ENCODE data around the gene STARD3NL. TPM values are rescaled to one million over a fixed set of nuclear protein-coding genes. Genes with fewer than 3 reads are reported as not detected.

Gene STARD3NL
- 16.3 and 17.6 TPM in 2 replicates for total RNA-seq (2014; rRNA removed; shearing (Covaris generic))
- total RNA-seq (2022), result 19.8 and 21.7 TPM in 2 replicates
- Bru-seq, nascent RNA, result percentile 69 among the genes with signal in this experiment
- percentile 47 among the genes with signal in this experiment for BruChase-seq, experiment 1, labeled RNA remaining after a 6-hour chase
- BruChase-seq, experiment 2, labeled RNA remaining after a 2-hour chase, result percentile 55 among the genes with signal in this experiment
- long read RNA-seq, transcript STARD3NL-204 (8 exons, 1,341 nt), result minor isoform, 6 of 53 reads
- long read RNA-seq, transcript STARD3NL-201 (9 exons, 1,728 nt), result major isoform, 30 of 53 reads
- long read RNA-seq, partial matches to known transcripts, result 5 of 53 reads
- long read RNA-seq, other reads (novel, unspliced or antisense), result 9 of 53 reads

- Histone ChIP-seq H3K4me1 (ENCODE audit: insufficient read depth, low read length, poor library complexity, severe bottlenecking) (peaks cover 11% of the 10 kb centered on the region), H3K36me3 (ENCODE audit: insufficient read depth, low read length) (no peaks in the 10 kb centered on the region), H3K4me3 (ENCODE audit: low read depth, low read length, poor library complexity, severe bottlenecking) (peak within 1 kb of the TSS; percentile 96), H4K20me1 (ENCODE audit: insufficient read depth, low read length) (no peaks in the 10 kb centered on the region), H3K4me2 (ENCODE audit: low read length) (peak within 1 kb of the TSS; percentile 92), H2AFZ (ENCODE audit: low read length) (peak within 1 kb of the TSS; percentile 100), H3K9me3 (ENCODE audit: low read length) (no peaks in the 10 kb centered on the region; the same call in 1 of the 2 replicates), H3K27ac (ENCODE audit: low read depth, low read length, poor library complexity, severe bottlenecking) (no peak within 1 kb of the TSS), H3K79me2 (ENCODE audit: insufficient read depth, low read depth, low read length) (peaks cover 22% of the 10 kb centered on the region; the same call in 1 of the 2 replicates), H3K9me2 (ENCODE audit: insufficient read depth, low read length) (no peaks in the 10 kb centered on the region; the same call in 1 of the 2 replicates)
- intact Hi-C loops (cut with micrococcal nuclease; ENCODE audit: unreplicated experiment), result loop anchor here (5.0 kb wide), 1 partner anchor 154 kb away; no protein-coding TSS in a partner anchor
- POLR2A ChIA-PET, result interaction anchor here (0.8 to 1.4 kb wide), 5 partner anchors 10 to 49 kb away, joined by 3 to 7 read pairs (median 3); no protein-coding TSS in a partner anchor
- CTCF ChIA-PET (ENCODE audit: unreplicated experiment), result interaction anchor here (0.8 to 1.6 kb wide), 2 partner anchors 38 to 157 kb away, joined by 3 to 4 read pairs; no protein-coding TSS in a partner anchor
- DNase-seq (ENCODE audit: low spot score), result peak; percentile 100
- BruUV-seq (replicated peaks), result no TSS peak
- TF ChIP-seq, protein P1, sequence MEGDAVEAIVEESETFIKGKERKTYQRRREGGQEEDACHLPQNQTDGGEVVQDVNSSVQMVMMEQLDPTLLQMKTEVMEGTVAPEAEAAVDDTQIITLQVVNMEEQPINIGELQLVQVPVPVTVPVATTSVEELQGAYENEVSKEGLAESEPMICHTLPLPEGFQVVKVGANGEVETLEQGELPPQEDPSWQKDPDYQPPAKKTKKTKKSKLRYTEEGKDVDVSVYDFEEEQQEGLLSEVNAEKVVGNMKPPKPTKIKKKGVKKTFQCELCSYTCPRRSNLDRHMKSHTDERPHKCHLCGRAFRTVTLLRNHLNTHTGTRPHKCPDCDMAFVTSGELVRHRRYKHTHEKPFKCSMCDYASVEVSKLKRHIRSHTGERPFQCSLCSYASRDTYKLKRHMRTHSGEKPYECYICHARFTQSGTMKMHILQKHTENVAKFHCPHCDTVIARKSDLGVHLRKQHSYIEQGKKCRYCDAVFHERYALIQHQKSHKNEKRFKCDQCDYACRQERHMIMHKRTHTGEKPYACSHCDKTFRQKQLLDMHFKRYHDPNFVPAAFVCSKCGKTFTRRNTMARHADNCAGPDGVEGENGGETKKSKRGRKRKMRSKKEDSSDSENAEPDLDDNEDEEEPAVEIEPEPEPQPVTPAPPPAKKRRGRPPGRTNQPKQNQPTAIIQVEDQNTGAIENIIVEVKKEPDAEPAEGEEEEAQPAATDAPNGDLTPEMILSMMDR (conservative IDR thresholded peaks at IDR 0.05; ENCODE audit: low read length), result no peak
- no peak for TF ChIP-seq EZH2phosphoT487 (IDR thresholded peaks at IDR 0.05; ENCODE audit: borderline replicate concordance, low read depth, low read length)
Measured at GRCh38 chr7:38178004-38178694, at the start of gene STARD3NL. Gene STARD3NL, plus strand, starts transcription at chr7:38178245. Its CDS starts 29,260 bp downstream, at chr7:38207505.

DNA sequence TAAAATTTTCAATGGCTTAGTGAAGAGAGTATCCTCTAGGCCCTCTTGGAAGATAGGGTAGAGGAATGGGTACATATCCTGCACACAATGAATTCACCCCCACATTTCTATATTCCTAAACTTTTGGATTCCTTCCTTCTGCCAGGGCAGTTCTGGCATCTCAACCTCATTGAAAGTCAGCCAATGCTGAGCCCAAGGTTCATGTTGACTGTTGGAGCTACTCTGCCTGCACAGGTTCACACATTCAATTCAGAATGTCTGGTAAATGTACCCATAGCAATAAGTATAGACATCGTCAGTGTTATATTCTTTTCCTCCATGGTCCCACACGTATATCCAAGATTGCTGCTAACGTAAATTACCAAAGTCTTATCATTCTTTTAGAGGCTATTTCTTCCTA lies 48.9 kb upstream of the STARD3NL start:
- intact Hi-C loops (cut with micrococcal nuclease; ENCODE audit: unreplicated experiment), result no loop called here
- Histone ChIP-seq H3K36me3 (ENCODE audit: insufficient read depth, low read length) (no peaks in the 10 kb centered on the region), H3K79me2 (ENCODE audit: insufficient read depth, low read depth, low read length) (no peaks in the 10 kb centered on the region), H3K4me2 (ENCODE audit: low read length) (no peak overlapping the region), H3K4me1 (ENCODE audit: insufficient read depth, low read length, poor library complexity, severe bottlenecking) (no peaks in the 10 kb centered on the region), H3K27ac (ENCODE audit: low read depth, low read length, poor library complexity, severe bottlenecking) (no peak overlapping the region), H3K9me2 (ENCODE audit: insufficient read depth, low read length) (no peaks in the 10 kb centered on the region), H3K9me3 (ENCODE audit: low read length) (no peaks in the 10 kb centered on the region), H4K20me1 (ENCODE audit: insufficient read depth, low read length) (no peaks in the 10 kb centered on the region), H3K4me3 (ENCODE audit: low read depth, low read length, poor library complexity, severe bottlenecking) (no peak overlapping the region), H2AFZ (ENCODE audit: low read length) (no peak overlapping the region)
- POLR2A ChIA-PET, result no interaction called here
- CTCF ChIA-PET (ENCODE audit: unreplicated experiment), result no interaction called here
- TF ChIP-seq, protein P1 (conservative IDR thresholded peaks at IDR 0.05; ENCODE audit: low read length), result no peak
- no peak for TF ChIP-seq EZH2phosphoT487 (IDR thresholded peaks at IDR 0.05; ENCODE audit: borderline replicate concordance, low read depth, low read length)
- DNase-seq (ENCODE audit: low spot score), result no peak
- no TSS peak for BruUV-seq (replicated peaks)
